HG03135 (cell line): ENCODE data around the gene VSIG10.
"Not testable (repeated sequence)": the region's sequence is repeated elsewhere in the genome, so short reads cannot be mapped to it uniquely, and the experiment has no call there.

ENCODE experiments used
- ATAC-seq: cut with Tn5 transposase; IDR thresholded peaks from one replicate; pipeline ENCODE4 v1.9.1; 2021; ENCODE audit warnings: mild to moderate bottlenecking, moderate library complexity; ENCODE audit not compliant: unreplicated experiment

VSIG10 gene

DNA sequence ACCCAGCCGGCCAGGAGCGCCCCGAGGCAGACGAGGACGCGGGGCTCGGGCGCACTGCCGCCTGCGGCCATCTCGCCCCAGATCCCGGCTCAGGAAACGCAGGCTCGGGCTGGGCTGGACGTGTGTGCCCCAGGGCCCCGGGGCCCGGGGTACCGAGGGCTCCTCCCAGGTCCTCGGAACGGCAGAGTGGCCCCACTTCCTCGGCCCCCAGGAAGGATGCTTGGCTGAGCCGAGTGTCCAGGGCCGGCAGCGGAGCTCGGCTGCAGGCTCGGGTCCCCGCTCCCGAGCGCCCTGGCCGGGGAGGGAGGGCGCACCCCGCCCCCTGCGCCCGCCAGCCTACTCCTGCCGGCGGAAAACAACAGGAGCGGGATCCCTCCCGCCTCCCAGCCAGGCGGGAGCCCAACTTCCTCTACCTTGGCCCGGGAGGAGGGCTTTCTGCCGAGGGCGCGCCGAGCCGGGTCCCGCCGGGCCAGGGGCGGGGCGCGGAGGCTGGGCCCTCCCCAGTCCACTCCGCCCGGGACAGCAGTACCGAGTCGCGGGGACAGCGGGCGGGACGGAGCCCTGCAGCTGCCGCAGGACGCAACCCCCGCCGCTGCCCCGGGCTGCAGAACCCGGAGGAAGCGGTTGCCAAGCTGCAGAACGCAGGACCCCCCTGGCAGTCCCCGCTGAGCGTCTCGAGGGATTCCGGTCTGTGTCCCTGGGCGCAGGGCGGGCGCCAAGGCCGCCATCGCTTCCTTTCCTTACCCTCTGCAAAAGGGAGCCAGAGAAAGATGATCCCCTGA is at the start of gene VSIG10:
Gene VSIG10, minus strand, starts transcription at position 411 of the 782 bp plus-strand sequence. Its CDS starts 340 bp downstream, at position 71.
- ATAC-seq = no peak

DNA sequence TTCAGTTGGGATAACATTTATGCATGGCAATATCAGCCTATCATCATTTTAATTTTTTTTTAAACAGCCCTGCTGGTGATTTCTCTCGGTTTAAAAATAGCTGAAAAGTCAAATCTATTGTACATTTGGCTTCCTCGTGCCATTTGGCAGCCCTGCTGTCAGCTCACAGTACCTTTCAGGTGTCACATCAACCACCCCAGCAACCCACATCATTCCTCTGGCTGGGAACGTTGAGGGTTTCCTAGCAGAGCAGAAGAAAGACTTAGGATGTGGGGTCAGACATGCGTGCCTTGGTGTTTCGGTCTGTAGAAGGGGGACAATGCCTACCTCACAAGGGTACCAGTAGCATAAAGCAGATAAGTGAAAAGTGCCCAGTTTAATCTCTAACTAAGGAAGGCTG is 47.9 kb upstream of the VSIG10 start:
- ATAC-seq = no peak

- no peak for ATAC-seq
Measured at GRCh38 chr12:118150625-118151024, 46.8 kb upstream of the VSIG10 start.

- no peak for ATAC-seq
Measured at GRCh38 chr12:118148287-118148686, 44.5 kb upstream of the VSIG10 start.

DNA sequence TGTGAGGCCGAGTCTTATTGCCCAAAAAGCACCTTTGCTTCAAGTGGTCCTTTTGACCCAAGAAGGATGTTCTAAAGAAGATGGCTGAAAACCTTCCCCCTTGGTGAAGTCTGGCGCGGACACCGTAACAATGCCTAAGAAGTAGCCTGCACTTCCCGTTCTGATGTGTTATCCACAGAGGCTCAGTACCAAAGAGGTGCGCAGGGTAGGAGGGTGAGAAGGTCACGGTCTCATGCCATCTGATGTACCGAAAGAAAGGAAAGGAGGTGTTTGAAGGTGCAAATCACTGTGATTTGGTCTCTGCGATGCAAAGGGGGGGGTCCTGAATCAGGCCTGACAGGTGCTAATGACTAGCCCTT is 42.0 kb upstream of the VSIG10 start:
- ATAC-seq = no peak

GRCh38 chr12:118145113-118145797 is 41.4 kb upstream of the VSIG10 start:
- ATAC-seq = no peak

DNA sequence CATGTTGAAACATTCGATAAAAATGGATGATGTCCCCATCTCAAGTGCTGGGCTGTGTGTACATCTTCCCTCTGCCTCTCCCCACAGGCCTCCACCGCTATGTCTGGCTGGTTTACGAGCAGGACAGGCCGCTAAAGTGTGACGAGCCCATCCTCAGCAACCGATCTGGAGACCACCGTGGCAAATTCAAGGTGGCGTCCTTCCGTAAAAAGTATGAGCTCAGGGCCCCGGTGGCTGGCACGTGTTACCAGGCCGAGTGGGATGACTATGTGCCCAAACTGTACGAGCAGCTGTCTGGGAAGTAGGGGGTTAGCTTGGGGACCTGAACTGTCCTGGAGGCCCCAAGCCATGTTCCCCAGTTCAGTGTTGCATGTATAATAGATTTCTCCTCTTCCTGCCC is 40.7 kb upstream of the VSIG10 start:
- ATAC-seq = no peak

DNA sequence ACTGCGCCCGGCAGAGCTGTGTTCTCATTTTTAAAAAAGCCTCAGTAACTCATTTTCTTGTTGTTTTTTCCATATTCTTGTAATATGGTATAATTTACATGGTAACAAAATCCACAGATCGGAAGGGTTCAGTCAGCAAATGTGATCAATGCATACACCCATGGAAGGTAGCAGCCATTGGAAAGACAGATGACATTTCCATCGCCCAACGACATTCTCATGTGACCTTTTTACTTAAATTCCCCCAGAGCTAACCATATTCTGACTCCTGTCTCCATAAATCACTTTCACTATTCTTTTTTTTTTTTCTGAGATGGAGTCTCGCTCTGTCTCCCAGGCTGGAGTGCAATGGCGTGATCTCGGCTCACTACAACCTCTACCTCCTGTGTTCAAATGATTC is 37.0 kb upstream of the VSIG10 start:
- no peak for ATAC-seq

DNA sequence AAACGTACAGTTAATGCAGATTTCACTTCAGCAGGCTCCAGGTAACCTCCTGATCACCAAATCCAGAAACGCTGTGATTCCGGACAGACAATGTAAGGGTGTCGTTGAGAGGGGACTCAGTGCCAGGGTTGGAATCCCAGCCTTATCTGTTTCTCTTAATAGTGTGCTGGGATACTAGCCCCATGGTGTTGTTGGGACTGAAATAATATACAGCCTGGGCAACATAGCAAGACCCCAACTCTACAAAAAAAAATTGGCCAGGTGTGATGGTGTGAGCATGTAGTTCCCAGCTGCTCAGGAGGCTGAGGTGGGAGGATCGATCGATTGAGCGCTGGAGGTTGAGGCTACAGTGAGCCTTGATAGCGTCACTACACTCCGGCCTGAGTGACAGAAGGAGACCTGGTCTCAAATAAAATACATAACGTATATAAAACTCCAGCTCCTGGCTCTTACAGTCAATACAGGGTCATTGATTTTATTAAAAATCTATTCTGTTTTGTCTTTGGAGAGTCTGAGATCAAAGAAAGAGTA is 33.4 kb upstream of the VSIG10 start:
- no peak for ATAC-seq

DNA sequence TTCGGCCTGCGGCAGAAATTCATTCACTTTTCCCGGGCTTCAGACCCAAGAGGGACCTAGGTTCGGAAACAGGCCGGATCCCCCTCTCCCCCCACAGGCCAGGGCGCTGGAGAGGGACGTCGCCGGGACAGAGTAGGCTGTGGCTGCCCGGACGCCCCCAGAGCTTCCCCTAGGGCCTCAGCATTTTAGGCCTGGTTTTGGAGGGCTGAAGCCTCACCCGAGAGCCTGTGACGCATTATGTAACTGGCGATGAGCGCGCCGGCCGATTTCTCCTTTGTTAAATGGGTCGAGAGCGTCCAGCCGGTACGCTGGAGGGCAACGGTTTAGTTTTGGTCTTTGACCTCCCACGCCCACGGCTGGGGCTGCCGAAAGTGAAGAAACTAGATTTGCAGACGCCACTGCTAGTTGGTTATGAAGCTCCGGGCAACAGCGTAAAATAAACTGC is 32.8 kb upstream of the VSIG10 start:
- ATAC-seq = peak; percentile 35

- ATAC-seq = peak; percentile 98
Measured at GRCh38 chr12:118135788-118136558, 32.2 kb upstream of the VSIG10 start, which contains the start of gene PEBP1. Gene PEBP1, plus strand, starts transcription at chr12:118136124. Its CDS starts 86 bp downstream, at chr12:118136210.

GRCh38 chr12:118129436-118129835 is 25.6 kb upstream of the VSIG10 start:
- ATAC-seq = not testable (repeated sequence)

DNA sequence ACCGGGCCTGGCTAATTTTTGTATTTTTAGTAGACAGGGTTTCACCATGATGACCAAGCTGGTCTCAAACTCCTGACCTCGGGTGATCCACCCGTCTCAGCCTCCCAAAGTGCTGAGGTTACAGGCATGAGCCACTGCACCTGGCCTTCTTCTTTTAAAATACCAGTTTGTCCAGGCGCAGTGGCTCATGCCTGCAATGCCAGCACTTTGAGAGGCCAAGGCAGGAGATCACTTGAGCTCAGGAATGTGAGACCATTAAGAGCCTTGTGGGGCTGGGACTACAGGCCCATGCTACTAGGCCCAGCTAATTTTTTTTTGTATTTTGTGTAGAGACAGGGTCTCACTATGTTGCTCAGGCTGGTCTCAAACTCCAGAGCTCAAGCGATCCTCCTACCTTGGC is 24.1 kb upstream of the VSIG10 start:
- ATAC-seq = no peak

GRCh38 chr12:118126119-118126757 is 22.4 kb upstream of the VSIG10 start:
- ATAC-seq = no peak

- no peak for ATAC-seq
Measured at GRCh38 chr12:118125743-118126118, 21.9 kb upstream of the VSIG10 start.

GRCh38 chr12:118124333-118124874 is 20.6 kb upstream of the VSIG10 start:
- ATAC-seq = no peak

GRCh38 chr12:118122264-118122663 is 18.5 kb upstream of the VSIG10 start:
- no peak for ATAC-seq

- ATAC-seq = peak; percentile 77
Measured at GRCh38 chr12:118120579-118121363, 17.0 kb upstream of the VSIG10 start.

DNA sequence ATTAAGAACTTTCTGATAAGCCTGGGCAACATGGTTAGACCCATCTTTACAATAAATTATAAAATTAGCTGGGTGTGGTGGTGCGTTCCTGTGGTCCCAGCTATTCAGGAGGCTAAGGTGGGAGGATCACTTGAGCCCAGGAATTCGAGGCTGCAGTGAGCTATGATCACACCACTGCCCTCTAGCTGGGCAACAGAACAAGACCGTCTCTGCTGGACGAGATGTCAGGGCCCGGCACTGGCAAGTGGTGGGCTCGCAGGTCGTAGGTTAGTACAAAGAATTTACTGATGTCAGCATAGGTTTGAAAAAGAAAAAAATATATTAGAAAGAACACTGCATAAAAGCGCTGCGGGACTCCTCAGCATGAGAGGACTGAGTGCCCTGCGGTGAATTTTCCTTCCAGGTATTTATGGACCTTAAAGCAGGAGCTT is 15.7 kb upstream of the VSIG10 start:
- no peak for ATAC-seq

DNA sequence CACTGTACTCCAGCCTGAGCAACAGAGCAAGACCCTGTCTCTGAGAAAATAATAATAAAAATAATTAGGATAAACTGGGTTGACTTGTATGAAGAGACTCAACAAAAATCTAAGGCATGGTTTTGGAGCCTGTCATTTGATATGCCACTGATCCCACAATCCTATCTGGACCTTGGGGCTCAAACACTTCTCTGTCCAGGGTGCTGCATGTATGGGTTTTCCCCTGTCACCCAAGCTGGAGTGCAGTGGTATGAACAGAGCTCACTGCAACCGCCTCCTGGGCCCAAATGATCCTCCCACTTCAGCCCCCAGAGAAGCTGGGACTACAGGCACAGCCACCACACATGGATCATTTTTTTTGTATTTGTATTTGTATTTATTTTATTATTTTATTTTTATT is 5.3 kb upstream of the VSIG10 start:
- ATAC-seq = no peak
